ENCODE data around the gene CDCP1.

The CDCP1 gene

DNA sequence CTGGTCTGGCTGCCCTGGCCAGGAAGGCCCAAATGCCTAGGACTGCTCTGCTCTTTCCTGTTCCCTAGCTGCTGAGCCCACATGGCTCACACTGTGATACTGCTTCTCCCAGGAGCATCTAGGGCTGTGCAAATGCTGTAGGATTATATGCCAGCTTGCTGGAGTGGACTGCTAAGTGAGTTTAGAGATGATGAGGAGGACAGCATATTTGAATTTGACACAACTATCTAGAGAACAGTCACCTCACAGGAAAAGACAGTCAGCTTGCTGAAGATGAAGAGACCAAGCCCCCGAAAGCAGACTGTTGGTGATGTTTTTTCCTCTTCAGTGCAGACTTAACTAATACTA, 80.8 kb downstream of the CDCP1 start:
- TF ChIP-seq ZBTB7A (IDR thresholded peaks at IDR 0.05; ENCODE audit: low read depth) (no peak), TCF12 (IDR thresholded peaks at IDR 0.05; ENCODE audit: low read depth) (no peak), FOXM1 (IDR thresholded peaks at IDR 0.05; ENCODE audit: borderline replicate concordance, low read depth) (no peak), YY1 (IDR thresholded peaks at IDR 0.05; ENCODE audit: low read depth) (no peak), CREB1 (IDR thresholded peaks at IDR 0.05; ENCODE audit: low read depth) (no peak), TAF1 (IDR thresholded peaks at IDR 0.05; ENCODE audit: low read depth) (no peak), RAD21 (IDR thresholded peaks at IDR 0.05; ENCODE audit: low read depth) (no peak), EP300 (IDR thresholded peaks at IDR 0.05; ENCODE audit: borderline replicate concordance) (no peak), EGR1 (IDR thresholded peaks at IDR 0.05) (no peak), TEAD4 (IDR thresholded peaks at IDR 0.05) (no peak), CEBPB (IDR thresholded peaks at IDR 0.05) (no peak), NFIC (IDR thresholded peaks at IDR 0.05) (no peak)
- TF ChIP-seq, protein P1, sequence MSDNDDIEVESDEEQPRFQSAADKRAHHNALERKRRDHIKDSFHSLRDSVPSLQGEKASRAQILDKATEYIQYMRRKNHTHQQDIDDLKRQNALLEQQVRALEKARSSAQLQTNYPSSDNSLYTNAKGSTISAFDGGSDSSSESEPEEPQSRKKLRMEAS (IDR thresholded peaks at IDR 0.05): no peak
- TF ChIP-seq, protein P2, sequence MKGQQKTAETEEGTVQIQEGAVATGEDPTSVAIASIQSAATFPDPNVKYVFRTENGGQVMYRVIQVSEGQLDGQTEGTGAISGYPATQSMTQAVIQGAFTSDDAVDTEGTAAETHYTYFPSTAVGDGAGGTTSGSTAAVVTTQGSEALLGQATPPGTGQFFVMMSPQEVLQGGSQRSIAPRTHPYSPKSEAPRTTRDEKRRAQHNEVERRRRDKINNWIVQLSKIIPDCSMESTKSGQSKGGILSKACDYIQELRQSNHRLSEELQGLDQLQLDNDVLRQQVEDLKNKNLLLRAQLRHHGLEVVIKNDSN (IDR thresholded peaks at IDR 0.05): no peak
- TF ChIP-seq, protein P3, sequence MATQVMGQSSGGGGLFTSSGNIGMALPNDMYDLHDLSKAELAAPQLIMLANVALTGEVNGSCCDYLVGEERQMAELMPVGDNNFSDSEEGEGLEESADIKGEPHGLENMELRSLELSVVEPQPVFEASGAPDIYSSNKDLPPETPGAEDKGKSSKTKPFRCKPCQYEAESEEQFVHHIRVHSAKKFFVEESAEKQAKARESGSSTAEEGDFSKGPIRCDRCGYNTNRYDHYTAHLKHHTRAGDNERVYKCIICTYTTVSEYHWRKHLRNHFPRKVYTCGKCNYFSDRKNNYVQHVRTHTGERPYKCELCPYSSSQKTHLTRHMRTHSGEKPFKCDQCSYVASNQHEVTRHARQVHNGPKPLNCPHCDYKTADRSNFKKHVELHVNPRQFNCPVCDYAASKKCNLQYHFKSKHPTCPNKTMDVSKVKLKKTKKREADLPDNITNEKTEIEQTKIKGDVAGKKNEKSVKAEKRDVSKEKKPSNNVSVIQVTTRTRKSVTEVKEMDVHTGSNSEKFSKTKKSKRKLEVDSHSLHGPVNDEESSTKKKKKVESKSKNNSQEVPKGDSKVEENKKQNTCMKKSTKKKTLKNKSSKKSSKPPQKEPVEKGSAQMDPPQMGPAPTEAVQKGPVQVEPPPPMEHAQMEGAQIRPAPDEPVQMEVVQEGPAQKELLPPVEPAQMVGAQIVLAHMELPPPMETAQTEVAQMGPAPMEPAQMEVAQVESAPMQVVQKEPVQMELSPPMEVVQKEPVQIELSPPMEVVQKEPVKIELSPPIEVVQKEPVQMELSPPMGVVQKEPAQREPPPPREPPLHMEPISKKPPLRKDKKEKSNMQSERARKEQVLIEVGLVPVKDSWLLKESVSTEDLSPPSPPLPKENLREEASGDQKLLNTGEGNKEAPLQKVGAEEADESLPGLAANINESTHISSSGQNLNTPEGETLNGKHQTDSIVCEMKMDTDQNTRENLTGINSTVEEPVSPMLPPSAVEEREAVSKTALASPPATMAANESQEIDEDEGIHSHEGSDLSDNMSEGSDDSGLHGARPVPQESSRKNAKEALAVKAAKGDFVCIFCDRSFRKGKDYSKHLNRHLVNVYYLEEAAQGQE (IDR thresholded peaks at IDR 0.05; ENCODE audit: low read depth): no peak

DNA sequence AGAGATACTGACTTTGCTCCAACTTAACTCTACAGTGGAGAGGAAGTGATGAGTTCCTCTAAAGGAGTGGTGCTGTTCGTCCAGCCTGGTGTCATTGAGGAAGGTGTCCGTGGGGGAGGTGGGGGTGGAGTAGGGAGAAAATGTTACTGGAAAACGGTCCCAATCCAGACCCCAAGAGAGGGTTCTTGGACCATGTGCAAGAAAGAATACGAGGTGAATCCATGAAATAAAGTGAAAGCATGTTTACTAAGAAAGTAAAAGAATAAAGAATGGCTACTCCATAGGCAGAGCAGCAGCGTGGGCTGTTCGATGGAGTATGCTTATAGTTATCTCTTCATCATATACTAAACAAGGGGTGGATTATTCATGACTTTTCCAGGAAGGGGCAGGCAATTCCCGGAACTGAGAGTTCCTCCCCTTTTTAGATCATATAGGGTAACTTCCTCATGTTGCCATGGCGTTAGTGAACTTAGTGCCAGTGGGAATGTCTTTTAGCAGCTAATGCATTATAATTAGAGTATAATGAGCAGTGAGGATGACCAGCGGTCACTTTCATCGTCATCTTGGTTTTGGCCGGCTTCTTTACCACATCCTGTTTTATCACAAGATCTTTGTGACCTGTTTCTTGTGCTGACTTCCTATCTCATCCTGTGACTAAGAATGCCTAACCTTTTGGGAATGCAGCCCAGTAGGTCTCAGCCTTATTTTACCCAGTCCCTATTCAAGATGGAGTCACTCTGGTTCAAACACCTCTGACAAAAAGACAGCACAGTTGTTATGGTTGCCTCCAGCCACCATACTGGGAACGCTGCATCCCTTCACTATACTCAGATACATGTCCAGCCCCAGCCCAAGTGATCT, 81.4 kb downstream of the CDCP1 start:
- TF ChIP-seq FOXM1 (IDR thresholded peaks at IDR 0.05; ENCODE audit: borderline replicate concordance, low read depth): no peak
- no peak for TF ChIP-seq CREB1 (IDR thresholded peaks at IDR 0.05; ENCODE audit: low read depth)
- no peak for TF ChIP-seq EP300 (IDR thresholded peaks at IDR 0.05; ENCODE audit: borderline replicate concordance)
- TF ChIP-seq, protein P1 (IDR thresholded peaks at IDR 0.05): no peak
- TF ChIP-seq CEBPB (IDR thresholded peaks at IDR 0.05): no peak
- TF ChIP-seq RAD21 (IDR thresholded peaks at IDR 0.05; ENCODE audit: low read depth): no peak
- no peak for TF ChIP-seq EGR1 (IDR thresholded peaks at IDR 0.05)
- TF ChIP-seq TEAD4 (IDR thresholded peaks at IDR 0.05): no peak
- TF ChIP-seq NFIC (IDR thresholded peaks at IDR 0.05): no peak
- no peak for TF ChIP-seq YY1 (IDR thresholded peaks at IDR 0.05; ENCODE audit: low read depth)
- no peak for TF ChIP-seq TCF12 (IDR thresholded peaks at IDR 0.05; ENCODE audit: low read depth)
- TF ChIP-seq, protein P2 (IDR thresholded peaks at IDR 0.05): no peak
- TF ChIP-seq, protein P3 (IDR thresholded peaks at IDR 0.05; ENCODE audit: low read depth): no peak
- TF ChIP-seq TAF1 (IDR thresholded peaks at IDR 0.05; ENCODE audit: low read depth): no peak
- no peak for TF ChIP-seq ZBTB7A (IDR thresholded peaks at IDR 0.05; ENCODE audit: low read depth)

DNA sequence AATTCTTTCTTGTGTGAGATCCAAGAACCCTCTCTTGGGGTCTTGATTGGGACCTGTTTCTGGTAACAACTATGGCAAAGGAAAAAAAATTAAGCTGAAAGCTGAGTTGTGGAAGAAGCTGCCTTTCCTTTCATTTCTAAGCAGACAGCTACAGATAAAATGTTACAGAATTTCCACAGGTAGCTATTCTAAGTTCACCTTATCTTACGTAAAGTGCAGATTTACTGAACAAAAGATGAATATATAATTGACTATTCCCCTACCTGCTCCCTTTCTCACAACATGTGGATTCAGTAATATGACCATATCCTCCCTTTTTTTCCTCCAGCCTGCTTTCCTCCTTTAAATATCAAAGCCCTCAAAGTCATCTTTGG, 83.5 kb downstream of the CDCP1 start:
- TF ChIP-seq, protein P2 (IDR thresholded peaks at IDR 0.05): no peak

DNA sequence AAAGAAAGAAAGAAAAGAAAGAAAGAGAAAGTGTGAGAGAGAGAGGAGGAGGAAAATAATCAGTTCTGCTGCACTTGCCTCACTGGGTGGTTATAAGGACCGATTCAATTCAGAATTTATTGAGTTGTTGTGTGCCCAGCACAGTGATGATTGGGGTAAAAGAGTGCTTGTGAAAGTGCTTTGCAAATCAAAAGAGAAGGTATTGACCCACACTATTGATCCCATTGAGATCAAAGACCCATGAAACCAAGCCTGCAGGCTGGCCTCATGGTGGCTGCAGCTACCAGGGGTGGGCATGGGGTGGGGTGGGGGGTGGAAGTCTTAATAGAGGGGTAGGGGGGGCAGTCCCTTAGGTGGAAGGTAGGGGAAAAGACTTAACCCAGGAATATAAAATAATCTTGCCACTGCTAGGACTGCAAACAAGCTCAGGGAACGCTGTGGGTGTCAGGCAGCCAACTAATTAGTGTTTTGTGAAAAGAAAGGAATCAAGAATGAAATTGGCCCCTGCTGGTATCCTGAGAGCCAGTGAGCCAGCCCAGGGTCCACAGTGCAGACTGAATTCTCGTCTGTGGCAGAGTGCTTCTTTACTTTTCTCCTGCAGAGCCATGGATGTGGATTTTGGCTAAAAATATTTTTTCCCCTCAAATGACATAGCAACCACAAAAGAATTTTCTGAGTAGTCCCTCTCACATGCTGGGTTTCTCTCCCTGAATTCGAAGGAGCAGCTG, 85.8 kb downstream of the CDCP1 start:
- no peak for TF ChIP-seq TAF1 (IDR thresholded peaks at IDR 0.05; ENCODE audit: low read depth)
- TF ChIP-seq, protein P2 (IDR thresholded peaks at IDR 0.05): no peak
- no peak for TF ChIP-seq RAD21 (IDR thresholded peaks at IDR 0.05; ENCODE audit: low read depth)
- TF ChIP-seq FOXM1 (IDR thresholded peaks at IDR 0.05; ENCODE audit: borderline replicate concordance, low read depth): no peak
- TF ChIP-seq YY1 (IDR thresholded peaks at IDR 0.05; ENCODE audit: low read depth): no peak
- TF ChIP-seq NFIC (IDR thresholded peaks at IDR 0.05): no peak
- TF ChIP-seq TEAD4 (IDR thresholded peaks at IDR 0.05): no peak
- TF ChIP-seq CREB1 (IDR thresholded peaks at IDR 0.05; ENCODE audit: low read depth): no peak
- TF ChIP-seq CEBPB (IDR thresholded peaks at IDR 0.05): no peak
- no peak for TF ChIP-seq EP300 (IDR thresholded peaks at IDR 0.05; ENCODE audit: borderline replicate concordance)
- TF ChIP-seq, protein P3 (IDR thresholded peaks at IDR 0.05; ENCODE audit: low read depth): no peak
- TF ChIP-seq TCF12 (IDR thresholded peaks at IDR 0.05; ENCODE audit: low read depth): no peak
- TF ChIP-seq, protein P1 (IDR thresholded peaks at IDR 0.05): no peak
- TF ChIP-seq EGR1 (IDR thresholded peaks at IDR 0.05): no peak
- no peak for TF ChIP-seq ZBTB7A (IDR thresholded peaks at IDR 0.05; ENCODE audit: low read depth)
